ENCODE results near the gene CHI3L1. TPM values are rescaled to one million over a fixed set of nuclear protein-coding genes. Genes with fewer than 3 reads are reported as not detected.
"Not testable (repeated sequence)": the region's sequence is repeated elsewhere in the genome, so short reads cannot be mapped to it uniquely, and the experiment has no call there.

Gene CHI3L1
- 85.1 TPM for total RNA-seq
- long read RNA-seq, transcript CHI3L1-201 (10 exons, 1,792 nt) = major isoform, 94 of 191 reads
- long read RNA-seq, partial matches to known transcripts = 17 of 191 reads
- long read RNA-seq, other reads (novel, unspliced or antisense) = 77 of 191 reads

- Histone ChIP-seq H3K4me3 (no peak within 1 kb of the TSS), H3K27me3 (no peaks in the 10 kb centered on the region), H3K9me3 (no peaks in the 10 kb centered on the region), H3K4me1 (peaks cover 6% of the 10 kb centered on the region), H3K36me3 (no peaks in the 10 kb centered on the region), H3K27ac (peak within 1 kb of the TSS; percentile 55)
- peak; percentile 85 for DNase-seq
- intact Hi-C loops (cut with DNase I) = no loop called here
- peak; percentile 82 for ATAC-seq
- no peak for TF ChIP-seq CTCF (IDR thresholded peaks at IDR 0.05)
Measured at GRCh38 chr1:203186446-203187303, at the start of gene CHI3L1. TSS of gene CHI3L1 (minus strand) at chr1:203186704. CDS start at chr1:203186623, 81 bp downstream.

- H3K36me3 ChIP-seq; DNase-seq; H3K27ac ChIP-seq; H3K4me3 ChIP-seq; H3K9me3 ChIP-seq; ATAC-seq; intact Hi-C loops (cut with DNase I); H3K4me1 ChIP-seq; H3K27me3 ChIP-seq: not testable (repeated sequence)
Measured at GRCh38 chr1:203234901-203235300, 48.4 kb upstream of the CHI3L1 start.

- H3K27me3 ChIP-seq = no peaks in the 10 kb centered on the region
- H3K9me3 ChIP-seq = no peaks in the 10 kb centered on the region
- no peak for TF ChIP-seq CTCF (IDR thresholded peaks at IDR 0.05)
- intact Hi-C loops (cut with DNase I) = no loop called here
- no peak within 1 kb of the TSS for H3K27ac ChIP-seq
- peak within 1 kb of the TSS; percentile 2 for H3K4me3 ChIP-seq
- no peaks in the 10 kb centered on the region for H3K36me3 ChIP-seq
- DNase-seq = no peak
- no peaks in the 10 kb centered on the region for H3K4me1 ChIP-seq
- peak; percentile 76 for ATAC-seq
Measured at GRCh38 chr1:203229471-203230135, 43.1 kb upstream of the CHI3L1 start, which contains the start of gene CHIT1. TSS of gene CHIT1 (minus strand) at chr1:203229673. CDS start at chr1:203229636, 37 bp downstream.

- no peak for TF ChIP-seq CTCF (IDR thresholded peaks at IDR 0.05)
- Histone ChIP-seq H3K27ac (no peak overlapping the region), H3K27me3 (no peaks in the 10 kb centered on the region), H3K4me3 (peak overlapping the region; percentile 2), H3K36me3 (no peaks in the 10 kb centered on the region), H3K4me1 (no peaks in the 10 kb centered on the region), H3K9me3 (no peaks in the 10 kb centered on the region)
- ATAC-seq = no peak
- DNase-seq = no peak
- intact Hi-C loops (cut with DNase I) = no loop called here
Measured at GRCh38 chr1:203228670-203229069, 42.2 kb upstream of the CHI3L1 start.

GRCh38 chr1:203227371-203228083 is 41.0 kb upstream of the CHI3L1 start:
- intact Hi-C loops (cut with DNase I) = no loop called here
- no peak overlapping the region for H3K27ac ChIP-seq
- H3K36me3 ChIP-seq = no peaks in the 10 kb centered on the region

More at GRCh38 chr1:203227371-203228083, 41.0 kb upstream of the CHI3L1 start:
- TF ChIP-seq CTCF (IDR thresholded peaks at IDR 0.05) = no peak
- Histone ChIP-seq H3K9me3 (no peaks in the 10 kb centered on the region), H3K27me3 (no peaks in the 10 kb centered on the region), H3K4me3 (no peak overlapping the region), H3K4me1 (no peaks in the 10 kb centered on the region)
- DNase-seq = no peak
- no peak for ATAC-seq

All from upper lobe of right lung (tissue), 1 donor.